ENCODE measurements around the gene BCDIN3D. TPM values are rescaled to one million over a fixed set of nuclear protein-coding genes. Genes with fewer than 3 reads are reported as not detected.
A peak's percentile ranks its signal among the peaks of the same experiment; 100 is the strongest.

BCDIN3D gene
- total RNA-seq, 1 experiment from 2014 or later, result 3.3 TPM

GRCh38 chr12:49847161-49847560 lies 4.3 kb upstream of the BCDIN3D start:
- Histone ChIP-seq H3K23ac (ENCODE audit: insufficient read length, low read depth, low read length) (no peak overlapping the region), H4K91ac (ENCODE audit: insufficient read length, low read depth, low read length) (no peak overlapping the region), H3K4me1 (ENCODE audit: insufficient read depth, low read length) (no peaks in the 10 kb centered on the region), H2BK120ac (ENCODE audit: low read depth, low read length, poor library complexity, severe bottlenecking) (no peak overlapping the region), H3K27ac (ENCODE audit: insufficient read length, low read depth, low read length) (no peak overlapping the region), H4K8ac (replicated peaks; ENCODE audit: insufficient read length, low read depth, low read length) (no peak overlapping the region), H3K4ac (ENCODE audit: low read depth, low read length) (no peak overlapping the region), H3K14ac (ENCODE audit: insufficient read depth, low read length) (no peak overlapping the region), H2AK5ac (ENCODE audit: insufficient read length, low read length) (no peak overlapping the region), H3K4me2 (ENCODE audit: insufficient read depth, insufficient read length, low read length) (no peak overlapping the region), H3K23me2 (ENCODE audit: insufficient read length, low read depth, low read length, poor library complexity, severe bottlenecking) (peaks cover 10% of the 10 kb centered on the region), H2AFZ (ENCODE audit: low read length) (no peak overlapping the region), H2BK20ac (ENCODE audit: low read depth, low read length, poor library complexity, severe bottlenecking) (no peak overlapping the region), H3K27me3 (ENCODE audit: insufficient read depth, low read length) (no peaks in the 10 kb centered on the region), H3K79me1 (ENCODE audit: insufficient read depth, low read depth, low read length, poor library complexity, severe bottlenecking) (no peaks in the 10 kb centered on the region), H3K9me3 (ENCODE audit: control insufficient read depth, low read depth, low read length) (no peaks in the 10 kb centered on the region), H2BK15ac (ENCODE audit: low read depth, low read length) (no peak overlapping the region), H3K9ac (ENCODE audit: extremely low read depth, insufficient read length, low read length) (no peak overlapping the region), H3K79me2 (ENCODE audit: insufficient read depth, low read length) (no peaks in the 10 kb centered on the region), H3K56ac (ENCODE audit: insufficient read length, low read depth, low read length) (no peak overlapping the region), H4K5ac (ENCODE audit: insufficient read length, low read depth, low read length) (no peak overlapping the region), H4K20me1 (ENCODE audit: control insufficient read depth, insufficient read depth, insufficient read length) (no peaks in the 10 kb centered on the region), H2BK5ac (ENCODE audit: insufficient read length, low read length) (no peak overlapping the region), H2BK12ac (ENCODE audit: insufficient read length, low read depth, low read length) (no peak overlapping the region), H3K18ac (ENCODE audit: insufficient read length, low read depth, low read length) (no peak overlapping the region), H3T11ph (ENCODE audit: low read length) (no peak overlapping the region)
- no CpG with 5 or more reads among the region's 2 CpGs for WGBS (ENCODE audit: extremely low coverage, insufficient read length, low lambda C conversion rate)
- DNase-seq, result no peak
- H3K4me1 Mint-ChIP-seq, result peaks cover 7% of the 10 kb centered on the region in 2 experiments
- H3K27ac Mint-ChIP-seq, result no peak overlapping the region; a peak in 1 of 7 replicates
- no peak for TF ChIP-seq CTCF (conservative IDR thresholded peaks at IDR 0.05)
- H3K27me3 Mint-ChIP-seq (ENCODE audit: low read depth), result peaks cover 38% of the 10 kb centered on the region
- no peaks in the 10 kb centered on the region for H3K36me3 Mint-ChIP-seq (ENCODE audit: insufficient read depth in 1 of 3, low read depth in 3 of 3)
- no peaks in the 10 kb centered on the region for H3K9me3 Mint-ChIP-seq
- peak overlapping the region in 1 of 2 experiments; percentile 18; a peak in 1 of 5 replicates for H3K4me3 Mint-ChIP-seq
